H1 (cell line): ENCODE results near the gene NOX5. TPM values are rescaled to one million over a fixed set of nuclear protein-coding genes. Genes with fewer than 3 reads are reported as not detected.

Experiments used
- CTCF ChIA-PET: fragments of 300-600 bp; sonication (Branson Sonifier 250); formaldehyde crosslinking; loops from one replicate; lab custom pipeline; 2021; ENCODE audit not compliant: partially characterized antibody; lab: Charles Lee
- POLR2A ChIA-PET: fragments of 300-600 bp; sonication (Branson Sonifier 250); formaldehyde crosslinking; loops from one replicate; lab custom pipeline; 2021; ENCODE audit warnings: inconsistent platforms; ENCODE audit not compliant: partially characterized antibody; lab: Charles Lee
- DNase-seq, 2 experiments: peaks; one replicate each; pipeline versions ENCODE4 v3.0.0 to v3.0.0-alpha.2; 2010 to 2022; ENCODE audit warnings: low spot score in 2 of 2, low read depth in 1 of 2, mixed read lengths in 1 of 2
- FAIRE-seq: peaks from 2 replicates; lab custom pipeline; 2011; peaks lifted over from hg19 to GRCh38; lab: Jason Lieb, UNC
- H2AFZ ChIP-seq: 2 replicates; pipeline ENCODE4 v1.8.1; 2012; ENCODE audit warnings: low read length, inconsistent platforms
- H2AK5ac ChIP-seq: 2 replicates; pipeline ENCODE4 v1.6.1; 2013; ENCODE audit warnings: low read depth, low read length
- H2BK120ac ChIP-seq: replicated peaks from 2 replicates; pipeline ENCODE3; 2013; ENCODE audit warnings: low read depth, low read length, inconsistent platforms
- H2BK12ac ChIP-seq: 2 replicates; pipeline ENCODE4 v1.6.1; 2013; ENCODE audit warnings: low read depth, low read length
- H2BK15ac ChIP-seq: 2 replicates; pipeline ENCODE4 v1.6.1; 2013; ENCODE audit warnings: low read length
- H2BK20ac ChIP-seq: 2 replicates; pipeline ENCODE4 v1.6.1; 2013; ENCODE audit warnings: low read length
- H2BK5ac ChIP-seq: 2 replicates; pipeline ENCODE4 v1.6.1; 2013; ENCODE audit warnings: low read depth, low read length
- H3K14ac ChIP-seq: 2 replicates; pipeline ENCODE4 v1.6.1; 2013; ENCODE audit warnings: inconsistent platforms; ENCODE audit not compliant: insufficient read length
- H3K18ac ChIP-seq: 2 replicates; pipeline ENCODE4 v1.6.1; 2013; ENCODE audit warnings: low read length; ENCODE audit errors: extremely low read depth
- H3K23ac ChIP-seq: 2 replicates; pipeline ENCODE4 v1.6.1; 2013; ENCODE audit warnings: inconsistent platforms; ENCODE audit not compliant: insufficient read length
- H3K23me2 ChIP-seq: 2 replicates; pipeline ENCODE4 v1.6.1; 2013; ENCODE audit warnings: low read depth, low read length
- H3K27ac ChIP-seq: 2 replicates; pipeline ENCODE4 v1.6.1; 2011; ENCODE audit warnings: low read depth, low read length, inconsistent platforms
- H3K27me3 ChIP-seq, 4 experiments: replicated peaks in 1 of 4; 1 replicate in 1 of 4; 2 replicates in 3 of 4; pipeline versions ENCODE4 v1.6.1 to v1.8.1; 2011 to 2013; ENCODE audit warnings: low read length in 3 of 4, mild to moderate bottlenecking in 3 of 4, inconsistent platforms in 2 of 4, mixed read lengths in 2 of 4, moderate library complexity in 1 of 4; ENCODE audit not compliant: control insufficient read depth in 3 of 4, insufficient read depth in 3 of 4; ENCODE audit errors: extremely low read depth in 1 of 4
- H3K36me3 ChIP-seq, 4 experiments: 2 replicates each; pipeline versions ENCODE4 v1.6.1 to v1.8.1; 2011 to 2013; ENCODE audit warnings: mild to moderate bottlenecking in 4 of 4, low read length in 3 of 4, moderate library complexity in 2 of 4, control low read depth in 1 of 4, inconsistent platforms in 1 of 4; ENCODE audit not compliant: insufficient read depth in 4 of 4, control insufficient read depth in 2 of 4
- H3K4ac ChIP-seq: replicated peaks from 2 replicates; pipeline ENCODE3; 2013; ENCODE audit warnings: low read length, low read depth, mixed read lengths, inconsistent platforms; ENCODE audit not compliant: insufficient read length
- H3K4me1 ChIP-seq, 4 experiments: replicated peaks in 1 of 4; 1 replicate in 1 of 4; 2 replicates in 3 of 4; pipeline versions ENCODE4 v1.6.1 to v1.8.1; 2011 to 2013; ENCODE audit warnings: low read length in 3 of 4, inconsistent platforms in 2 of 4, mixed read lengths in 1 of 4; ENCODE audit not compliant: insufficient read depth in 4 of 4, control insufficient read depth in 3 of 4
- H3K4me2 ChIP-seq, 2 experiments: 2 replicates each; pipeline versions ENCODE4 v1.6.1 to v1.8.1; 2011 to 2013; ENCODE audit warnings: low read depth in 2 of 2, low read length in 2 of 2, control low read depth in 1 of 2, inconsistent platforms in 1 of 2, mild to moderate bottlenecking in 1 of 2; ENCODE audit not compliant: insufficient read depth in 1 of 2
- H3K4me3 ChIP-seq, 4 experiments: fragments of 200-600, 300-600 bp in 1 of 4; sonication (generic), shearing (Covaris generic), sonication (Bioruptor Twin) in 1 of 4; 2 replicates each; pipeline versions ENCODE4 v1.5.1 to v1.8.1; 2011 to 2016; ENCODE audit warnings: low read length in 4 of 4, low read depth in 3 of 4, control low read depth in 2 of 4, inconsistent platforms in 2 of 4, mild to moderate bottlenecking in 2 of 4, mixed read lengths in 1 of 4, moderate library complexity in 1 of 4; ENCODE audit not compliant: insufficient read depth in 2 of 4; ENCODE audit errors: extremely low read depth in 1 of 4
- H3K56ac ChIP-seq: replicated peaks from 2 replicates; pipeline ENCODE3; 2013; ENCODE audit warnings: low read depth, mild to moderate bottlenecking, mixed read lengths, low read length, inconsistent platforms; ENCODE audit not compliant: insufficient read length
- H3K79me1 ChIP-seq: 2 replicates; pipeline ENCODE4 v1.6.1; 2013; ENCODE audit warnings: low read depth, low read length, control low read depth
- H3K79me2 ChIP-seq, 2 experiments: 2 replicates each; pipeline versions ENCODE4 v1.6.1 to v1.8.1; 2012 to 2013; ENCODE audit warnings: low read length in 2 of 2, mild to moderate bottlenecking in 2 of 2, inconsistent platforms in 1 of 2; ENCODE audit not compliant: insufficient read depth in 2 of 2, control insufficient read depth in 1 of 2
- H3K9ac ChIP-seq, 4 experiments: replicated peaks in 1 of 4; 1 replicate in 1 of 4; 2 replicates in 3 of 4; pipeline versions ENCODE4 v1.6.1 to v1.8.1; 2011 to 2013; ENCODE audit warnings: low read depth in 3 of 4, low read length in 3 of 4, control low read depth in 2 of 4, mild to moderate bottlenecking in 2 of 4, moderate library complexity in 2 of 4, inconsistent platforms in 1 of 4; ENCODE audit errors: extremely low read depth in 1 of 4
- H3K9me3 ChIP-seq, 2 experiments: 2 replicates each; pipeline versions ENCODE4 v1.6.1 to v1.8.1; 2012 to 2013; ENCODE audit warnings: mild to moderate bottlenecking in 2 of 2, moderate library complexity in 2 of 2, control low read depth in 1 of 2, inconsistent platforms in 1 of 2, low read depth in 1 of 2, low read length in 1 of 2, mixed read lengths in 1 of 2; ENCODE audit not compliant: insufficient read depth in 2 of 2
- H4K20me1 ChIP-seq, 2 experiments: replicated peaks in 1 of 2; 2 replicates each; pipeline versions ENCODE3 to v1.8.1; 2011 to 2013; ENCODE audit warnings: inconsistent platforms in 2 of 2, low read length in 2 of 2, mild to moderate bottlenecking in 1 of 2; ENCODE audit not compliant: insufficient read depth in 2 of 2, control insufficient read depth in 1 of 2
- H4K5ac ChIP-seq: 2 replicates; pipeline ENCODE4 v1.6.1; 2013; ENCODE audit warnings: low read length, low read depth, mixed read lengths, inconsistent platforms; ENCODE audit not compliant: insufficient read length
- H4K8ac ChIP-seq: 2 replicates; pipeline ENCODE4 v1.8.0; 2013; ENCODE audit warnings: mild to moderate bottlenecking, moderate library complexity, low read length, inconsistent platforms; ENCODE audit not compliant: insufficient read depth; ENCODE audit errors: extremely low read depth
- H4K91ac ChIP-seq: replicated peaks from 2 replicates; pipeline ENCODE3; 2013; ENCODE audit warnings: low read length, mixed read lengths, inconsistent platforms; ENCODE audit not compliant: insufficient read length
- ASH2L ChIP-seq: fragments of 200-600, 300-600 bp; sonication (generic); IDR thresholded peaks from one replicate; pipeline ENCODE4 v1.7.1; 2017; ENCODE audit warnings: low read length
- FOSL1 ChIP-seq: IDR thresholded peaks from 2 replicates; pipeline ENCODE4 v1.6.1; 2011; ENCODE audit warnings: mild to moderate bottlenecking, low read depth, low read length, moderate library complexity; ENCODE audit not compliant: insufficient read depth
- GTF2F1 ChIP-seq: IDR thresholded peaks from 2 replicates; pipeline ENCODE4 v1.6.1; 2012; ENCODE audit warnings: low read depth, low read length, improper control_type of control experiment, borderline replicate concordance
- KDM1A ChIP-seq: fragments of 200-600, 300-600 bp; sonication (generic); IDR thresholded peaks from 2 replicates; pipeline ENCODE4 v1.7.1; 2016; ENCODE audit warnings: mild to moderate bottlenecking, low read length, borderline replicate concordance
- MAFK ChIP-seq: IDR thresholded peaks from 2 replicates; pipeline ENCODE4 v1.6.1; 2012; ENCODE audit warnings: low read depth, mild to moderate bottlenecking, improper control_type of control experiment, low read length
- POLR2AphosphoS5 ChIP-seq: IDR thresholded peaks from 2 replicates; pipeline ENCODE4 v1.6.1; 2011; ENCODE audit warnings: low read depth, low read length
- POU5F1 ChIP-seq: IDR thresholded peaks from 2 replicates; pipeline ENCODE4 v1.6.1; 2011; ENCODE audit warnings: low read depth, mild to moderate bottlenecking, low read length, moderate library complexity
- SIRT6 ChIP-seq: IDR thresholded peaks from one replicate; pipeline ENCODE4 v1.7.1; 2012; ENCODE audit warnings: low read length, inconsistent platforms
- SP1 ChIP-seq: IDR thresholded peaks from 2 replicates; pipeline ENCODE4 v1.6.1; 2011; ENCODE audit warnings: low read depth, low read length
- SP2 ChIP-seq: IDR thresholded peaks from 2 replicates; pipeline ENCODE4 v1.6.1; 2012; ENCODE audit warnings: mild to moderate bottlenecking, low read length, inconsistent platforms
- SUZ12 ChIP-seq: fragments of 200-600 bp; sonication (generic); IDR thresholded peaks from 2 replicates; pipeline ENCODE4 v1.6.1; 2012; ENCODE audit warnings: mild to moderate bottlenecking, inconsistent platforms, low read length, moderate library complexity, mixed read lengths
- ZNF274 ChIP-seq: IDR thresholded peaks from 2 replicates; pipeline ENCODE4 v1.7.0; 2012; ENCODE audit warnings: low read length, borderline replicate concordance; ENCODE audit errors: extremely low read depth
- WGBS, 2 experiments: shearing (Covaris generic) in 1 of 2; methylation state at CpG; one replicate each; pipeline versions ENCODE4 v1.1.6 to v1.1.7; 2013 to 2015; ENCODE audit warnings: low lambda C conversion rate in 2 of 2, mixed read lengths in 2 of 2, inconsistent platforms in 1 of 2, low coverage in 1 of 2, missing lambda C conversion rate in 1 of 2; ENCODE audit not compliant: insufficient replicate concordance in 2 of 2, insufficient coverage in 1 of 2, insufficient read length in 1 of 2; ENCODE audit errors: extremely low coverage in 1 of 2, missing lambda C conversion rate in 1 of 2; 5-methylcytosine and 5-hydroxymethylcytosine counted together
- polyA plus RNA-seq, 7 experiments: library from polyadenylated mRNA; depleted of rRNA in 3 of 7; stranded (reverse) in 5 of 7; unstranded in 2 of 7; fragments of >200 nt in 5 of 7; fragments of 200-250 nt in 2 of 7; gene quantifications; 1 replicate in 5 of 7; 2 replicates in 1 of 7; 4 replicates in 1 of 7; pipeline versions ENCODE4 v1.2.1 to v1.2.3, GENCODE V29; 2011 to 2013; ENCODE audit warnings: missing spikeins in 2 of 7, mixed read lengths in 2 of 7
- total RNA-seq: library from RNA; stranded (reverse); fragmentation: NEBNext Ultra II Directional; extraction: Animal tissue kit (Norgen Biotek cat#: 25700); gene quantifications from 2 replicates; pipeline ENCODE4 v1.2.1, GENCODE V29; 2021
- TF ChIP-seq, protein P1 (sequence below): IDR thresholded peaks from 2 replicates; pipeline ENCODE4 v1.6.1; 2011; ENCODE audit warnings: low read length, improper control_type of control experiment

NOX5 gene
- total and polyA plus RNA-seq, 2 of the 8 experiments (the other 6 are each of a cell fraction or from before 2014, with no cell fraction given): under 0.01 TPM; not detected in 1

DNA sequence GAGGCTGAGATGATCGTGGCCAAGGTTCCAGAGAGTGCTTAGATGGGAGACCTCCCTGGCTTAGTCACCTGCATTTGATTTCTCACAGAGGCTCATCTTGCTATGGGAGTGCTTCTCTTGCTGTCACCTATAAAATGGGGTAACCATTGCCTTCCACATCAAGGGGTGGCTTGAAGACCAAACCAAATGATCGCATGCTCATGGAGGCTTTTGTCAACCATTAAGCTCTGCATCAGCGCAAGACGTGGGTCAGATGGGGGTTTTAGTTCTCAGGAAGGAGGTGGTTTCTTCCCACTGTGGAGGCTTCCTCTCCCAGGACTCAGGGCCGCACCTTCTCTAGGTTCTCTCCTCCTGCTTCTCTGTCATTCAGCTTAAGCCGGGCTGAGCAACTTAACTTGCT, 27.4 kb upstream of the NOX5 start:
- Histone ChIP-seq H3K56ac (no peak overlapping the region), H3K79me2 (no peaks in the 10 kb centered on the region), H3K27ac (no peak overlapping the region), H2BK5ac (no peak overlapping the region), H3K79me1 (no peaks in the 10 kb centered on the region), H3K23me2 (no peaks in the 10 kb centered on the region), H3K23ac (no peak overlapping the region), H3K4me3 (no peak overlapping the region), H3K14ac (no peak overlapping the region), H2BK20ac (no peak overlapping the region), H3K18ac (no peak overlapping the region), H2BK120ac (no peak overlapping the region), H3K9me3 (peaks cover 2 to 9% of the 10 kb centered on the region in 2 experiments; a peak in 1 of 4 replicates), H3K4me2 (no peak overlapping the region), H2AFZ (no peak overlapping the region), H2BK12ac (no peak overlapping the region), H3K27me3 (0 out of 7 replicates have a peak, but pooled peaks cover 0 to 2% (median 0%) of the 10 kb centered on the region in 4 experiments), H3K9ac (no peak overlapping the region), H4K91ac (no peak overlapping the region), H4K20me1 (no peaks in the 10 kb centered on the region), H4K5ac (no peak overlapping the region), H2AK5ac (no peak overlapping the region), H3K36me3 (no peaks in the 10 kb centered on the region; a peak in 1 of 8 replicates), H3K4ac (no peak overlapping the region), H4K8ac (no peak overlapping the region), H2BK15ac (no peak overlapping the region), H3K4me1 (peaks cover 5 to 12% (median 7%) of the 10 kb centered on the region in 4 experiments; a peak in 6 of 7 replicates)
- TF ChIP-seq SP2: no peak
- TF ChIP-seq SIRT6: no peak
- TF ChIP-seq POLR2AphosphoS5: no peak
- TF ChIP-seq MAFK: no peak
- TF ChIP-seq, protein P1, sequence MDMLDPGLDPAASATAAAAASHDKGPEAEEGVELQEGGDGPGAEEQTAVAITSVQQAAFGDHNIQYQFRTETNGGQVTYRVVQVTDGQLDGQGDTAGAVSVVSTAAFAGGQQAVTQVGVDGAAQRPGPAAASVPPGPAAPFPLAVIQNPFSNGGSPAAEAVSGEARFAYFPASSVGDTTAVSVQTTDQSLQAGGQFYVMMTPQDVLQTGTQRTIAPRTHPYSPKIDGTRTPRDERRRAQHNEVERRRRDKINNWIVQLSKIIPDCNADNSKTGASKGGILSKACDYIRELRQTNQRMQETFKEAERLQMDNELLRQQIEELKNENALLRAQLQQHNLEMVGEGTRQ: no peak
- no peak for TF ChIP-seq SUZ12
- no peak for TF ChIP-seq POU5F1
- TF ChIP-seq KDM1A: no peak
- no peak for TF ChIP-seq ZNF274
- no peak for TF ChIP-seq SP1
- no peak for TF ChIP-seq GTF2F1
- TF ChIP-seq FOSL1: no peak
- TF ChIP-seq ASH2L: no peak
- DNase-seq: no peak
- 91% methylated on average over 6 of the region's 6 CpGs; no CpG with 5 or more reads in 1 of the 2 experiments for WGBS, 2 experiments
- FAIRE-seq: no peak
- ChIA-PET CTCF (interaction anchor here (0.8 kb wide), 1 partner anchor 313 kb away, joined by 3 read pairs; no protein-coding TSS in a partner anchor), POLR2A (no interaction called here)
